ENCODE measurements around the gene CACNA1E.

The CACNA1E gene

DNA sequence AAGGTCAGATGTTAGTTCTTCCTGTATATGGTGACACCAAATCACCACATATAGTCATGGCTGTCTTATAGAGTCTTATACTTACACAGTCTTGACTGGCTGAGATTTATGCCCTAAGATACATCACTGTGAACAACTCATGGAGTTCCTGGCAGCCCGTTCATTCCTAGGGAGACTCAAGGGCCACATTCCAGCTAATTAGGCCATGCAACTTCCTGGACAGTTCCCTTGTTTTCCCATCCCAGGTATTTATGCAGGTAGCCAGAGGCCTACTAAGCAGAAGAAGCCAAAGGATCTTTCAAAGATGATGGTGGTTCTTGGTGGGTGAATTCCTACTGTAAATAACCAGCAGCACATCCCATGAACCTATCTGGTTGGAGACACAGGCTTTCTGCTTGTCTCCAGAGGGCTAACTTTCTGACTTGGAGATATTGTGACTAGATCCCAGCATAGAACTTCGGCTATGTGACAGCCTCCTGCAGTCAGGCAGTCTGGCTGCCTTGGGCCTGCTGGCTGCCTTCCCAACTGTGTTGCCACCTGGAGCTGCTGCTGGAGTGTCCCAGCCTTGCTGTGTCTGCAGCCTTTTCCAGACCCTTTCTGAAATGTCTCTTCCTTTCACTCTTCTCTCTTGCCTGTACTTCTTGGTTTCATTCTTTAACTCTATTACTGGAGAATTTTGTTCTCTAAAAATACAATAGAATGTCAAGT is 283.8 kb downstream of the CACNA1E start:
- DNase-seq (ENCODE audit: low read depth in 2 of 2), result no peak

DNA sequence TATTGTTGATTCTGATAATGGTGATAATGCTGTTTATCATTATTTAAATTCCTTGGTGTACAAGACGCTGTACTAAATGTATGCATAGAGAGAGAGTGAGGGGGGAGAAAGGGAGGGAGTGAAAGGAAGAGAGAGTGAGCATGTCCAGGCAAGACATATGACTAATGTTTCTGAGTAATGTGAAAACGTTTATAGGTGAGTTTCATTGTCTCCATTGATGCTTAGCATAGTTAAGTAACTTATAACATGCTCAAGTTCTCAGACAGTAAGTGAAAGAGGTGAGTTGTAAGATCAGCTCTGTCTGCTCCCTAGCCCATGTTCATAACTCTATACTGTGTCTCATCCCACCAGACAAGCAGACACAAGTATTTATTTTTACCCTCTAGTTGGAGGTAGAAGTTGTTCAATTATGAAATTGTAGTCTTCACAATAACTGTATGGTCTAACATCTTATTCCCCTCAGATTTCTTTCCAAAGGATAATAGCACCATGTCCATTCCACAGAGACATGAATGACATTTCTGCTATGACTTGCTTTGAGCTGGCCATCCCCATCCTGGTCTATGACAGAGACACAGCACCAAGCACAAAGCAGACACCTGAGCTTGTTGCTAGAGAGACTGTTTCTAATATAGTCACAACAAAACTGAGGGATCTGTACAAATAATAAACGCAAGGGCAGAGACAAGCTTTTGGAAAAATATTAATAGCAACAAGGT is 285.1 kb downstream of the CACNA1E start:
- DNase-seq (ENCODE audit: low read depth in 2 of 2), result no peak

DNA sequence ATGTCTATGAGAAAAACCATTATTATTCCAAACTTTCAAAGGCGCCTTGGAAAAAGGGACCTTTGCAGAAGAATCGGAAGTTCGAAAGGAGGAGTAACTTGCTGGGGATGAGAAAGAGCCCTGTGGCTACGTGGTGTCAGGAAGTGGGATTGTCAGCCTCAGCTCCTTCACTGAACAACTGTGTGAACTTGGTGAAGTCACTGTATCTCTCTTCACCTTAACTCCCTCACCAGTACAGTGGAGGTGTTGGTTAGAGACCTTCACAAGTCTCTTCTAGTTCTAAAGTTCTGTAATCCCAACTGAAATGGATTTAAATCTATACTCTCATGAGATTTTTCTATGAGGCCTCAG is 285.6 kb downstream of the CACNA1E start:
- DNase-seq (ENCODE audit: low read depth in 2 of 2), result no peak

DNA sequence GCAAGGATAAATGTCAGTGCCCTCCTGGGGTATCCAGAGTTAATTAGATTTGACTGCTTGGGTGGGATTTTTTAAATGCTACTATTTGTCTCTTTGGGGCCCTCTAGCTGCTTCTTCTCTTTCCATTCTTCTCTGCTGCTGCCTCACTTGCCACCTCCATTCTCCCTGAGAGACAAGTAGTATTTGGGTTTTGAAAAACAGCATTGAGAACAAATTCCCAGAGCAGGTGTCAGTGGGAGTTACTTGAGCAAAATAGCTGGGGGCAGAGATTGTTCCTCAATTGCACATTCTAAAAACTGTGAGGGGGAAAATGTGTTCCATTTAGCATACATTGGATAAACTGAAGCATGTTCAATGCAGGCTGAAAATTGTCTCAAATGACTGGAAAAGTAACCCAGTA is 286.5 kb downstream of the CACNA1E start:
- no peak for DNase-seq (ENCODE audit: low read depth in 2 of 2)

DNA sequence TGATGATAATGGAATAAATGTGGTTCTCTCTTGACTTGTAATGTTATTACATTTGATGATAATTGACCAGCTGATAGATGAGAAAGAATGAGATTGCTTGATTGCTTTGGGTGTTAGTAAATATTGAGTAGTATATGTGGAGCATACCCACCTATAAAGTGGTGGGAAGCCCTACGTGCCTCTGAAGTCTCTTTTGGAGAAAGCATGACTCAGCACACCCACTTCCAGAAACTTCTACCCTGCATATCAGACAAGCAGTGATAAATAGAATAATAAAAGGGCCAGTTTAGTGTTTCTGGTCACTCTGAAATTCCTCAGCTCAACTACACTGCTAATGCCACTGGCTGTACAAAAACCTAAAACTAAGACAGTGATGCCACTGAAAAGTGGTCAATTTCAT is 289.4 kb downstream of the CACNA1E start:
- DNase-seq (ENCODE audit: low read depth in 2 of 2), result no peak

DNA sequence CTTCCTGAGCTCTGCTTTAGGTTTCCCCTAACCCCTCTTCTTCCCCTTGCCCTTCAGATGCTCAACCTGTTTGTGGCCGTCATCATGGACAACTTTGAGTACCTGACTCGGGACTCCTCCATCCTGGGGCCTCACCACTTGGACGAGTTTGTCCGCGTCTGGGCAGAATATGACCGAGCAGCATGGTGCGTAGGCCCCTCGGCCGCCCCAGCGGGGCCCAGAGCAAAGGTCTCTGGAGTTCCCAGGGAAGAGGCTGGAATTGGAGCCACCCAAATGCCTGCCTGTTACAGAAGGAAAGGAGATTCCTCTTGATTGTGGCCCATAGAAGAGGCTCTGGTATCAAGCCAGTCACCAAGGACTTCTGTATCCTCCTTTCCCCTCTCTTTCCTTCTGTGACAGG is 292.7 kb downstream of the CACNA1E start:
- no peak for DNase-seq (ENCODE audit: low read depth in 2 of 2)

DNA sequence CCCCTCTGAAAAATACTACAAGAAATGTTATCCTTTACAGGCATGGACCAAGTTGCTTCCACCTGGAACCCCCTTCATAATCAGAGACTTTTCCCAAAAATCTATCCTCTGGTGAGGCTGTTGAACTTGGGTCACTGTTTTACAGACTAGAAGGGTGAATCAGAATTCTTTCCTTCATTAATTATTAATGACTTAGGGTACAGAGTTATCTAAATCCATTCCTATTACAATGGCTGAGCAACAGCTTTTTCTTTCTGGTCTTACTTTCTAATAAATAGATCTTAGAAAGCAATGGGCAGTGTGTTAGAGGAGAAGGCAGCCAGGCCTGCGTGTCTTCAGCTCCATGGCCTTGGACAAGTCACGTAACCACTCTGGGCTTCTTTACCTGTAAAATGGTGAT is 294.0 kb downstream of the CACNA1E start:
- no peak for DNase-seq (ENCODE audit: low read depth in 2 of 2)

DNA sequence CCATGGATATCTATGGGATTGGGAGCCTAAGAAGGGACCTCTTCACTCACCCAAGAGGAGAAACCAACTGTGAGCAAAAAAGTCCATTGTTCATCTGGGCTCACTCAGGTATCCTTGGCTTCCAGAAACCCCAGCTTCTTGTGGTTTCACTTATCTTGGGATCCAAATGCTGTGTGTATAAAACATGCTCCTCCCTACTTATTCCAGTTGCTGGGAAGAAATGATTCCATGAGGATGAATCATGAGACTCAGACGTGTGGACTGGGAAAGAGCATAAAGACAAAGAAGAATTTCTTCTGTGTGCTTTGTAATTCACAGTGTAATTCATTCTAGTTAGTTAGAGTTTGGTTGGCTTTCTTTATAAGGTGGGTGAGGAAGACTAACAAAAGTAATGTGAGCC is 294.5 kb downstream of the CACNA1E start:
- DNase-seq (ENCODE audit: low read depth in 2 of 2), result no peak

DNA sequence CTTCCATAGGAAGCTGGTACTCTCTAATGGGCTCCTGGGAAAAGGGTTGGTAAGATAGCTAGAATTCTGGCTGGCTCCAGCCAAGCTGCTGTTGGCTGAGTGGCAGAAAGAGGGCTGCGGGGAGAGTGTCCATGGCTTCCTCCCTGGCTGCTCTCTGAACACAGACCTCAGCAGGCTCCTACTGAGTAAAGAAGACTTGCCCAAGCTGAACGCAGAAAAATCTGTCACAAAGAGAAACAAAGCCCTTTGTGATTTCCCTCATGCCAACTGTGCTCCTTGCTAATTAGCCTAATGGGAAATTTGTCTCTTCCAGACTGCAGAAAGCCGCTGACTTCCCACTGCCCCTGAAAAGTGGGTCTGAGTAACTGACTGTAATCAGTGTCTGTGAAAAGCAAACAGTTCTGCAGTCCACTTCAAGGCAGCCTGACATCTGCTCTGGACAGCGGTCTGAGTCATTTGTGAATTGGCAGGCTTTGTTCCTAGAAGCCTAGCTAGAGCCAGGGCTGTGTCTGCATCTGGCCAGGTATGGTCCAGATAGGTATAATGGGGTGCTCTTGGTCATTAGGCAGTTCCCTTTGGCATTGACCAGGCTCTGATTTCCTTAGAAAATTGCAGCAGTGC is 295.4 kb downstream of the CACNA1E start:
- no peak for DNase-seq (ENCODE audit: low read depth in 2 of 2)

DNA sequence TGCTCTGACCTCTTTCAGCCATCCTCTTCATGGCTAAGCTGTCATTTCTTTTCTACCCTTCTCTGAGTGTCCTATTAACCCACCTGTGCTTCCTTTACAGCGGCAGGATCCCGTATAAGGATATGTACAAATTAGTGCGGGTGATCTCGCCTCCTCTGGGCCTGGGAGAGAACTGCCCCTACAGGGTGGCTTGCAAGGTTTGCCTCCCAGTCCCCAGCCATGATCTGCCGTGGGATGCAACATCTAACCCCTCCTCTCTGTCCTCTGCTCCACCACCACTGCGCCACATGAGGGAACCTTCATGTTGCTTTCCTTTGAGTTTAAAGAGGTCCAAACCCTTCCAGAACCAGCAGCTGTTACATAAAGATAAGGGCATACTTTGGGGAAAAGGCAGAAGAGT is 296.0 kb downstream of the CACNA1E start:
- no peak for DNase-seq (ENCODE audit: low read depth in 2 of 2)

DNA sequence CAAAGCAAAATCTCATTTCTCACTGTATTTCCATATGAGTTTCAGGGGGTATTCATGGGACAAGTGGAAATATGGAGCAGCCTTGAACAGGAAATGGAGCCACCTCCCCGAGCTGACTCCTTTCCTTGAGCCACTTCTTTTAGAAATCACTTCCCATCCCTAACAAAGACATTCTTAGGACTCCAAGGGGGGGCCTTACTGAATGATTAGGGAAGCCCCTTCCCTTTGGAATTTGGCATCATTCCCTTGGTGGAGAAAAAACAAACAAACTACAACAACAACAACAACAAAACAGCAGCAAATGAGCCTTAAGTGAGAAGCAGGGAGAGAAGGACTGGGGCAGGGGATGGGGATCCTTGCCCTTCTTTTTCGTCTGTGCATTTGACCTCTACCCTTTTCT is 299.9 kb downstream of the CACNA1E start:
- DNase-seq (ENCODE audit: low read depth in 2 of 2), result no peak

DNA sequence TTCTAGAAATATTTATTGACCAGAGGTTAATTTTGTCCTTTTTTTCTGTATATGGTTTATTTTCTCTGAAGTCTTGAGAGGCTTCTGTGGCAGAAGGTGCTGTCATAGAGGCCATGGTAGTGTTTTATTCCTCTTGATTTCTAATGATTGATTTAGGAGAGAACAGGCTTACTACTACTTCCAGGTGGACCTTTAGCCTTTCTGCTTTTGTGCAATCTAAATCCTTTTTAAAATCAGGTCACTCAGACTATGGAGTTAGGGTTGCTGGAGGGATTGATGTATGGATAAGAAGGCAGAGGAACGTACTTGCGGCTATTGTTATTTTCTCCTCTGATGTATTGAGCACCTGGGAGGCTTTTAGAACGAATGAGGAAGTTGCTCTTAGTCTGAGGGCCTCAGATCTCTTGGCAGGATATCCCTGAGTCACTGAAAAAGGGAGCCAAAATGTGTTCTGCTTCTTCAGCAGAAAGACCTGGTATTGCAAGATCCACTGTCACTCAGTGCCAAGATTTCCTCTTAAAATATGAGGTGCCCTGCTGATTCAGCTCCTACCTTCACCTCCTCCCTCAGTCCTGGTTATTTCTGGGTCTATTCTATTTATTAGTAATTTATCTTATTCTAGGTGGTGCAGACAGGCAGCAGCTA is 300.8 kb downstream of the CACNA1E start:
- DNase-seq (ENCODE audit: low read depth in 2 of 2), result no peak

DNA sequence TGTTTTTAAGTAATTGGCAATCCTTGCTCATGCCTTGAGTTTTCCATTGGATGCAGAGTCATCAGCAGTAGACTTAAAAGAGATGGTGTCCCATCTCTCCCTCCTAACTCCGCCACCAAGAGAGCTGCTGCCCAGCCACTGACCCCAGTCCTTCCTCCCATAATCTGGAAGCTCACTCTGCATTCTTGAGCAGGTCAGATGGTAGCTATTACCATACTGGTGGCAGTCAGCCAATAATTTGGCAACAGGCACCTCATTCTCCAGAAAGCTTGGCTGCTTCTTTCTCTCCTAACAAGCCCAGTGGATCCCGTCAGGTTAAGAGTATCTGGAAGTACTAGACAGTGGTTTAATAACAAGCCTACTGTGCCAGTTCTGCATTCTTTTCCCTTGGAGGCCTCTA is 306.1 kb downstream of the CACNA1E start:
- DNase-seq (ENCODE audit: low read depth in 2 of 2), result no peak

DNA sequence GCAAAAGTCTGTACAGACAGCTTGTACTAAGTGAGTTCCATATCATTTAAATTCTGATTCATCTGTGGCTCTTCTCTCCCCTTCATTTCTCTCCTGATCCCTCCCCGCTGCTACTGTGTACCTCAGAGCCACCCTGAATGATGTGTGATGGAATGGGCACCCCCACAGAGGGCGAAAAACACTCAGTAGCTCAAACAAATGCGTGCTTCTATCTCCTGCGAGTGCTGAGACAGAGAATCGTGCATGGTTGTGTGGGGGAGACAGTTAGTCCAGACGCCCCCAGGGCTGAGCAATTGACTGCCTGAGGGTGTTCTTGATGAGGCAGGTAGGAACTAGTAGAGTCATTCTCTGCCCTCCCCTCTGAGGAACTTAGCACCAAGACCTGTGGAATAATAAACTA is 308.4 kb downstream of the CACNA1E start:
- no peak for DNase-seq (ENCODE audit: low read depth in 2 of 2)

DNA sequence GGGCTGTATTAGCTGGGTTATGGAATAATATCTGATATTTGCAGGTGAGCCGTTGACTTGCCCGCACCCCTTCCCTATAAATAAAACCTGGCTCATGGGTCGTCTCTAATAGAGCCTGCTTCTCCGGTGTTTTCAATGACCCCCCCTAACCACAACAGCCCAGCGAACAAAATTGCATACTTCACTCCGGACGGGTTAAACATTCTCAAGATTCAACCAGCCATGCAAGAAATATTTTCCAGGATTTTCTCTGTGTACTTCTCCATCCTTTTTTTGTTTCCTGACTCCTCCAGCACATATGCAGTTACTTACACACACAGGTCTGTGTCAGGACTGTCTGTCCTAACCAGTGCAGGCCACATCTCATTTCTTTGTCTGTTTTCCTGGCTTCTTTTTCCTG is 310.5 kb downstream of the CACNA1E start:
- DNase-seq (ENCODE audit: low read depth in 2 of 2), result no peak

DNA sequence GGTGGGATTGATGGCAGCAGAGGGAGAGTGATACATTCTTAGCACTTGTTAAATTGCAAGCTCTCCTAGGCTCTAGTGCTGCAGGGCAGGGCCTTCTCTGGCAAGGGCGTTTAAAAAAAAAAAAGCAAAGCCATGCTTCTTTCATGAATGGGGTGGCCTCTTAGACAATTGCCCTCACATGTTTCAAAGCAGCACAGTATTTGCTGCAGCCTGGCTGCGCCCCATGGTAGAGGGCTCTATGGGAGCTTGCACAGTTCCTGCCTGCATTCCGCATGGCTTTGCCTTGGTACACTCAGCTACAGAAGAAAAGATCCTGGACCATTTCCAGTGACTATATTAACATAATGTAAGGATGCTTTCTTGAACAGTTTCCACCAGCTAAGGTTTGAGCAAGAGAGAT is 311.0 kb downstream of the CACNA1E start:
- no peak for DNase-seq (ENCODE audit: low read depth in 2 of 2)

DNA sequence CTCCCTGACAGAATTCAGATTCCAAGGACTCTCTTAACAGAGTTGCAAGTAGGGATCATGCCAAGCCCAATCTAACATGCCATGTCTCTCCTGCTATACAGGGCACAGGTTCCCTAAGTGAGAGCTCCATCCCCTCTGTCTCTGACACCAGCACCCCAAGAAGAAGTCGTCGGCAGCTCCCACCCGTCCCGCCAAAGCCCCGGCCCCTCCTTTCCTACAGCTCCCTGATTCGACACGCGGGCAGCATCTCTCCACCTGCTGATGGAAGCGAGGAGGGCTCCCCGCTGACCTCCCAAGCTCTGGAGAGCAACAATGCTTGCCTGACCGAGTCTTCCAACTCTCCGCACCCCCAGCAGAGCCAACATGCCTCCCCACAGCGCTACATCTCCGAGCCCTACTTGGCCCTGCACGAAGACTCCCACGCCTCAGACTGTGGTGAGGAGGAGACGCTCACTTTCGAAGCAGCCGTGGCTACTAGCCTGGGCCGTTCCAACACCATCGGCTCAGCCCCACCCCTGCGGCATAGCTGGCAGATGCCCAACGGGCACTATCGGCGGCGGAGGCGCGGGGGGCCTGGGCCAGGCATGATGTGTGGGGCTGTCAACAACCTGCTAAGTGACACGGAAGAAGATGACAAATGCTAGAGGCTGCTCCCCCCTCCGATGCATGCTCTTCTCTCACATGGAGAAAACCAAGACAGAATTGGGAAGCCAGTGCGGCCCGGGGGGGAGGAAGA is 315.0 kb downstream of the CACNA1E start:
- DNase-seq (ENCODE audit: low read depth in 2 of 2), result no peak

DNA sequence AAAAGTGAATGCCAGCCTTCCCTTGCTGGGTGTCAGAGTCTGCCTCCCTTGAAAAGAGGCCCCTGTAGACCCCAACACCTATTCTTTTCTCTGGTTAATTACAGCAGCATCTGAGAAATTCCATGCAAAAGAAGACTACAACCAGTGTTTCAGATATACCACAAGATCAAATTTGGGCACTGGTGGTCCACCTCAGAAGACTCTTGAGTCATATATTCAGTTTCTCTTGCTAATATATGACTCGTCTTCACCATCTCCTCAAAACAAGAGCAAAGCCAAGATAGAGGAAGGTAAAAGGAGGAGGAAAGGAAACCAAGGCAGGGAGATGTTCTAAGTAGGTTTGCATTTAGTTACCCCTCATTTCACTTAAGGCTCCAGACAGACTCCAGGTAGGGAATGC is 318.3 kb downstream of the CACNA1E start:
- no peak for DNase-seq (ENCODE audit: low read depth in 2 of 2)

DNA sequence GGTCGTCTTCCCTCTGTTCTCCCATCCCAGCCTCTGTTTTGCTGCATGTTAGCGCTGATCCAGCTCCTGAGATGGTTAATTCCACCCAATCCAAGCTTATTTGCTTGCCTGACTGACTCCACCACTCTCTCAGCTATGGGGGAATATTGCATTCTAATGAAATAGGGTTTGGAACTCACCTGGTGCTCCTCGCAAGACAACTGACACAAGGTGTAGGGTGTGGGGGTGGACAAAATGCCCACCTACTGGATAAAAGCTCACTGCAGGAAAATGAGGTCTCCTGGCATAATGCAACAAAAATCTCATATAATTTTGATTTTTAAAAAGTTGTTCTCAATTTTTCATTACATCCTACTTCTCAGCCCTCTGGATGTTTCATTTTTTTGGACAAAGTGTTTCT is 319.1 kb downstream of the CACNA1E start:
- DNase-seq (ENCODE audit: low read depth in 2 of 2), result no peak

DNA sequence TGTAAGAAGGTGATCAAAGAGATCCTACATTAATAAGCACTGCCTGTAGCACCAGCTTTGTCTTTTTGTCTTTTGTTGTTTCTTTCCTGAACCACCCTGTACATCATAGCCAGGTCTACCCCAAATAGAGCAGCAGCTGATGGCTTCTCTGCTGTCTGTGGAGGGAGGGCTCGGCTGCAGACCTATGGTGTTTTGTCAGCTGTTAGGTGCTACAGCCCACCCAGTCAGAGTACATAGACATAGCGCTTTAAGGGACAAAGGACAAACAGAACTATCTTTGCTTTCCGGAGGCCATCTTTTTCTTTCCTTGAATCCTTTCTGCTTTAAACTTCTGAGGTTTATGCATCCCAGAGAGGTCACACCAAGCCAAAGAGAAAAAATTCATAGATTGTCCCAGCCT is 320.1 kb downstream of the CACNA1E start:
- no peak for DNase-seq (ENCODE audit: low read depth in 2 of 2)

DNA sequence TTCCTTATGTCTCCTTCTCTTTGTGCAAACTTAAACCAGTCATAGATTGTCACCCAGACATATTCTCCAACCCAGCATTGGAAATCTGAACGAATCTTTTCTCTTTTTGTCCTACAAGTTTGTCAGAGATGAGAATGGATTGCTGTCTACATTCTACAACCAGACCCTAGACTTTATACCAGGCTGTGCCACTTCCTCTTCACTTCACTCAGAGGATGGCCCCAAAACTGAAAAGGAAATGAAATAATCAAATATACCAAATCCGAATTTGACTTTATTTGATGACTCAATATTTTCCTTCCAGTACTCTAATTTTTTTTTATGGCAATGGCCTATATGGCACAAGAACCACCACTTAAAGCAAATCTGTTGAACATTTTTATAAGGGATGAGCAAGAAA is 321.7 kb downstream of the CACNA1E start:
- DNase-seq (ENCODE audit: low read depth in 2 of 2), result no peak

DNA sequence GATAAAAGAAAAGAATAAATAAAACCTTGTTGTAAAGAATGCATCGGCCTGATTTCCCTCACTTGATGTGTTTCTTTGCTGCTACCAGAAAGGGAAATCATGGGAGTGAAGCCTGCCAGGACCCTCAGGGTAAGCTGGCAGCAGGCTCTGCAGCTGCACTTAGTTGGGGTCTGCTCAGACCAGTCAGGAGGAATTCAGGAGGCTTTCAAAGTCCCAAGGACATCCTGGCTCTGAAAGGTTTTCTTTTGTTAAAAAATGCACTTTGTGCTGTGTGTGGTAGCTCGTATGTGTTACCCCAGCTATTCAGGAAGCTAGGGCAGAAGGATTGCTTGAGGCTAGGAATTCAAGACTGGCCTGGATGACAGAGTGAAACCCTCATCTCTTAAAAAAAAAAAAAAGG is 323.4 kb downstream of the CACNA1E start:
- DNase-seq (ENCODE audit: low read depth in 2 of 2), result no peak

All from stimulated activated CD4-positive, alpha-beta T cell treated with anti-CD3 and anti-CD28 coated beads, Interleukin-1b, Interleukin-23, amount 100 ng/mL, for 4 hours (primary cell).